B cell (primary cell): ENCODE results near the gene ASTN2. TPM values are rescaled to one million over a fixed set of nuclear protein-coding genes. Genes with fewer than 3 reads are reported as not detected.

ENCODE experiments used
- ATAC-seq: fragments of 200-7000 bp; cut with Tn5 transposase; one replicate; pipeline ENCODE4 v1.10.0; 2021; ENCODE audit warnings: low read depth, mild to moderate bottlenecking, moderate number of reproducible peaks, moderate library complexity
- CTCF ChIA-PET: fragments of 350-600 bp; sonication (Branson Sonifier 250); formaldehyde crosslinking; loops from one replicate; lab custom pipeline; 2021; ENCODE audit warnings: antibody characterized with exemption, inconsistent platforms; lab: Charles Lee
- POLR2A ChIA-PET: fragments of 350-600 bp; sonication (Branson Sonifier 250); formaldehyde crosslinking; loops from one replicate; lab custom pipeline; 2021; ENCODE audit warnings: antibody characterized with exemption; lab: Charles Lee
- DNase-seq: peaks from one replicate; pipeline ENCODE4 v3.0.0; 2013
- H2AFZ ChIP-seq: 2 replicates; pipeline ENCODE4 v1.6.1; 2012; ENCODE audit warnings: mild to moderate bottlenecking, low read depth, low read length; ENCODE audit not compliant: insufficient read depth, poor library complexity, severe bottlenecking
- H3K27ac ChIP-seq, 2 donors: 1 replicate in 1 of 2; 2 replicates in 1 of 2; pipeline ENCODE4 v1.5.1; 2012 to 2013; ENCODE audit warnings: low read length in 2 of 2, mild to moderate bottlenecking in 2 of 2, moderate library complexity in 1 of 2
- H3K27me3 ChIP-seq, 4 experiments: fragments of 200-600 bp in 1 of 4; sonication (generic) in 1 of 4; replicated peaks in 1 of 4; 1 replicate in 2 of 4; 2 replicates in 2 of 4; pipeline versions ENCODE4 v1.6.1 to v1.7.0; 2013 to 2016; ENCODE audit warnings: low read length in 3 of 4, mild to moderate bottlenecking in 2 of 4, mixed read lengths in 1 of 4, moderate library complexity in 1 of 4; ENCODE audit not compliant: insufficient read depth in 4 of 4, control insufficient read depth in 3 of 4; ENCODE audit errors: control extremely low read depth in 1 of 4
- H3K36me3 ChIP-seq, 2 experiments: replicated peaks in 1 of 2; 1 replicate in 1 of 2; 2 replicates in 1 of 2; pipeline versions ENCODE4 v1.6.1 to v1.7.1; 2013; ENCODE audit warnings: low read length in 1 of 2; ENCODE audit not compliant: insufficient read depth in 2 of 2, control insufficient read depth in 1 of 2; ENCODE audit errors: control extremely low read depth in 1 of 2, extremely low read depth in 1 of 2
- H3K4me1 ChIP-seq, 2 donors: fragments of 200-600 bp in 1 of 2; sonication (generic) in 1 of 2; 1 replicate in 1 of 2; 2 replicates in 1 of 2; pipeline versions ENCODE4 v1.5.1 to v1.6.1; 2013 to 2017; ENCODE audit warnings: low read length in 2 of 2; ENCODE audit not compliant: control insufficient read depth in 2 of 2, insufficient read depth in 2 of 2
- H3K4me2 ChIP-seq: replicated peaks from 2 replicates; pipeline ENCODE3; 2012; ENCODE audit warnings: mild to moderate bottlenecking, low read depth, low read length; ENCODE audit not compliant: poor library complexity, severe bottlenecking
- H3K4me3 ChIP-seq, 5 experiments: fragments of 200-600 bp in 1 of 5; sonication (generic) in 1 of 5; 1 replicate in 3 of 5; 2 replicates in 2 of 5; pipeline versions ENCODE4 v1.5.1 to v1.7.0; 2011 to 2016; ENCODE audit warnings: low read length in 4 of 5, mild to moderate bottlenecking in 4 of 5, low read depth in 2 of 5, control low read depth in 1 of 5, moderate library complexity in 1 of 5; ENCODE audit not compliant: insufficient read depth in 1 of 5; ENCODE audit errors: control extremely low read depth in 1 of 5, extremely low read depth in 1 of 5
- H3K79me2 ChIP-seq: fragments of 200-600 bp; sonication (generic); one replicate; pipeline ENCODE4 v1.6.0; 2016; ENCODE audit warnings: low read length; ENCODE audit not compliant: control insufficient read depth, insufficient read depth
- H3K9ac ChIP-seq: fragments of 200-600 bp; sonication (generic); 2 replicates; pipeline ENCODE4 v1.6.1; 2017; ENCODE audit warnings: mild to moderate bottlenecking, low read length, moderate library complexity
- H3K9me3 ChIP-seq, 3 donors: one replicate each; pipeline versions ENCODE4 v1.6.1 to v1.7.1; 2013; ENCODE audit warnings: low read length in 2 of 3; ENCODE audit not compliant: control insufficient read depth in 2 of 3, insufficient read depth in 1 of 3; ENCODE audit errors: control extremely low read depth in 1 of 3
- H4K20me1 ChIP-seq: 2 replicates; pipeline ENCODE4 v1.6.0; 2012; ENCODE audit warnings: mild to moderate bottlenecking, low read length; ENCODE audit not compliant: insufficient read depth, control insufficient read depth, poor library complexity, severe bottlenecking
- H3K27ac Mint-ChIP-seq: one replicate; pipeline ENCODE4 v1.8.0; 2021; ENCODE audit warnings: mixed read lengths
- H3K27me3 Mint-ChIP-seq: one replicate; pipeline ENCODE4 v1.8.0; 2021; ENCODE audit warnings: mixed read lengths
- H3K4me1 Mint-ChIP-seq: one replicate; pipeline ENCODE4 v1.8.0; 2021; ENCODE audit warnings: mixed read lengths
- H3K4me3 Mint-ChIP-seq: one replicate; pipeline ENCODE4 v1.8.0; 2021; ENCODE audit warnings: mixed read lengths
- H3K9me3 Mint-ChIP-seq: one replicate; pipeline ENCODE4 v1.8.0; 2022; ENCODE audit warnings: mixed read lengths; ENCODE audit not compliant: insufficient read depth
- EZH2 ChIP-seq: IDR thresholded peaks from 2 replicates; pipeline ENCODE4 v1.6.1; 2012; ENCODE audit warnings: borderline replicate concordance, low read depth, mild to moderate bottlenecking, moderate library complexity, low read length; ENCODE audit not compliant: insufficient read depth, poor library complexity, severe bottlenecking
- WGBS: methylation state at CpG from one replicate; pipeline ENCODE4 v1.1.5; 2013; ENCODE audit warnings: missing lambda C conversion rate; ENCODE audit not compliant: insufficient coverage; 5-methylcytosine and 5-hydroxymethylcytosine counted together
- intact Hi-C: fragments of 100-400 bp; cut with micrococcal nuclease; formaldehyde crosslinking; loops from one replicate; pipeline ENCODE4 v1.10.0; 2022
- polyA plus RNA-seq: library from polyadenylated mRNA; depleted of rRNA; stranded (reverse); fragments of >200 nt; gene quantifications from 2 replicates; pipeline ENCODE4 v1.2.3, GENCODE V29; 2012
- total RNA-seq, 2 donors: library from RNA; stranded (reverse); fragments of 120-200 nt in 1 of 2; gene quantifications; 1 replicate in 1 of 2; 2 replicates in 1 of 2; pipeline versions ENCODE4 v1.2.3 to v1.2.4, GENCODE V29; 2013 to 2022
- TF ChIP-seq, protein P1 (sequence below): fragments of 200-600 bp; IDR thresholded peaks from one replicate; pipeline ENCODE4 v1.8.0; 2022; ENCODE audit warnings: antibody characterized with exemption, mild to moderate bottlenecking

Gene ASTN2
- total and polyA plus RNA-seq, 2 donors (not counting 1 experiment from before 2014, with no cell fraction given) = 1.2 to 3.6 TPM

DNA sequence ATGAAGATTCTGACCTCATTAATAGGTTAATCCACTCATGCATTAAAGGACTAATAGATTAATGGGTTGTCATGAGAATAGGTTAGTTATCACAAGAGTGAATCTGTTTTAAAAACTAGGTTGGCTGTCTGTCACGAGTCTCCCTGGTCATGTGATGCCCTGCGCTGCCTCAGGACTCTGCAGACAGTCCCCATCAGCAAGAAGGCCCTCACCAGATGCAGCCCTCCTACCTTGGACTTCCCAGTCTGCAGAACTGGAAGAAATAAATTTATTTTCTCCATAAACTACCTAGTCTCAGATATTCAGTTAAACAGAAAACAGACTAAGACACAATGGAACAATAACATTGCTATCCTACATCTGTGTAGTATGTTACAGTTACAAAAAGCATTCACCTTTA lies 227.4 kb downstream of the ASTN2 start:
- Histone ChIP-seq H3K27ac (no peak overlapping the region), H3K79me2 (no peaks in the 10 kb centered on the region), H4K20me1 (no peaks in the 10 kb centered on the region), H3K27me3 (no peaks in the 10 kb centered on the region), H3K36me3 (no peaks in the 10 kb centered on the region), H3K4me3 (no peak overlapping the region), H3K4me1 (no peaks in the 10 kb centered on the region), H3K4me2 (no peak overlapping the region), H3K9me3 (peaks cover 0 to 5% (median 0%) of the 10 kb centered on the region in 3 donors), H3K9ac (no peak overlapping the region), H2AFZ (no peak overlapping the region)
- Mint-ChIP-seq H3K27me3 (peaks cover 3% of the 10 kb centered on the region), H3K9me3 (no peaks in the 10 kb centered on the region), H3K27ac (no peak overlapping the region), H3K4me1 (no peaks in the 10 kb centered on the region), H3K4me3 (no peak overlapping the region)
- WGBS = 60% methylated on average over 2 of the region's 2 CpGs
- intact Hi-C loops = no loop called here
- no peak for TF ChIP-seq EZH2
- TF ChIP-seq, protein P1, sequence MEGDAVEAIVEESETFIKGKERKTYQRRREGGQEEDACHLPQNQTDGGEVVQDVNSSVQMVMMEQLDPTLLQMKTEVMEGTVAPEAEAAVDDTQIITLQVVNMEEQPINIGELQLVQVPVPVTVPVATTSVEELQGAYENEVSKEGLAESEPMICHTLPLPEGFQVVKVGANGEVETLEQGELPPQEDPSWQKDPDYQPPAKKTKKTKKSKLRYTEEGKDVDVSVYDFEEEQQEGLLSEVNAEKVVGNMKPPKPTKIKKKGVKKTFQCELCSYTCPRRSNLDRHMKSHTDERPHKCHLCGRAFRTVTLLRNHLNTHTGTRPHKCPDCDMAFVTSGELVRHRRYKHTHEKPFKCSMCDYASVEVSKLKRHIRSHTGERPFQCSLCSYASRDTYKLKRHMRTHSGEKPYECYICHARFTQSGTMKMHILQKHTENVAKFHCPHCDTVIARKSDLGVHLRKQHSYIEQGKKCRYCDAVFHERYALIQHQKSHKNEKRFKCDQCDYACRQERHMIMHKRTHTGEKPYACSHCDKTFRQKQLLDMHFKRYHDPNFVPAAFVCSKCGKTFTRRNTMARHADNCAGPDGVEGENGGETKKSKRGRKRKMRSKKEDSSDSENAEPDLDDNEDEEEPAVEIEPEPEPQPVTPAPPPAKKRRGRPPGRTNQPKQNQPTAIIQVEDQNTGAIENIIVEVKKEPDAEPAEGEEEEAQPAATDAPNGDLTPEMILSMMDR = no peak
- ChIA-PET POLR2A (no interaction called here), CTCF (no interaction called here)
- ATAC-seq = no peak
- DNase-seq = no peak

DNA sequence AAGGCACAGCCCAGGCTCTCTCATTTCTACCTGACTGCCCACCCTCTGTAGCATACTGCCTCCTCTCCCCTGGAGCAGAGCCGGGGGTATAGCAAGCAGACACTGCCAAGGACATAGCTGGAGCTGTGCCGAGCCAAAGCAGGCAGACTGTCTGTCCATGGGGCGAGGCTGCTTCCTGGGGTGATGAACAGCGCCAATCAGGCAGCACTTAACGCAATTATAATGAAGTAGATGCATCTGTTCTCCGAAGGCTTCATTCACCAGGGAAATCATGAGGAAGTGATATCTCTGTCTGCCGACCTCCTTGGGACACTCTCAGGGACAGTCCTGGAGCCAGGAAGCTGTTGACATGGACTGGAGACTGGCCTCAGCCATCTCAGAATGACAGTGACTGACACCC lies 230.7 kb downstream of the ASTN2 start:
- DNase-seq = no peak
- H3K9ac ChIP-seq = no peak overlapping the region
- no peak overlapping the region for H3K4me2 ChIP-seq
- CTCF ChIA-PET = no interaction called here
- intact Hi-C loops = no loop called here
- no peaks in the 10 kb centered on the region for H3K4me1 ChIP-seq
- H3K79me2 ChIP-seq = no peaks in the 10 kb centered on the region
- H3K27ac ChIP-seq = no peak overlapping the region
- POLR2A ChIA-PET = no interaction called here
- no peaks in the 10 kb centered on the region for H3K36me3 ChIP-seq
- H4K20me1 ChIP-seq = no peaks in the 10 kb centered on the region
- no peaks in the 10 kb centered on the region for H3K4me1 Mint-ChIP-seq
- no peak for TF ChIP-seq EZH2
- TF ChIP-seq, protein P1 = no peak
- 76% methylated on average over 7 of the region's 7 CpGs for WGBS
- ATAC-seq = no peak
- no peak overlapping the region for H3K4me3 ChIP-seq
- H3K9me3 ChIP-seq = peaks cover 0 to 10% (median 0%) of the 10 kb centered on the region in 3 donors
- H3K9me3 Mint-ChIP-seq = peaks cover 6% of the 10 kb centered on the region
- no peaks in the 10 kb centered on the region for H3K27me3 ChIP-seq
- no peak overlapping the region for H3K27ac Mint-ChIP-seq
- H2AFZ ChIP-seq = no peak overlapping the region
- H3K27me3 Mint-ChIP-seq = peaks cover 3% of the 10 kb centered on the region
- no peak overlapping the region for H3K4me3 Mint-ChIP-seq
